OCI-LY1 (cell line): ENCODE results near the gene RELB.

Source experiments
- H2AFZ ChIP-seq: fragments of 200-600 bp; sonication (generic), shearing (Covaris generic); 2 replicates; pipeline ENCODE4 v1.6.0; 2014; ENCODE audit warnings: antibody characterized with exemption, mild to moderate bottlenecking, low read length
- H3F3A ChIP-seq: fragments of 200-600 bp; sonication (generic), shearing (Covaris generic); 2 replicates; pipeline ENCODE4 v1.6.0; 2014; ENCODE audit warnings: mild to moderate bottlenecking, antibody characterized with exemption, low read length, moderate library complexity; ENCODE audit not compliant: insufficient read depth
- H3K27ac ChIP-seq: fragments of 200-600 bp; sonication (generic); 2 replicates; pipeline ENCODE4 v1.5.1; 2014; ENCODE audit warnings: low read length, mixed run types, mild to moderate bottlenecking, low read depth; ENCODE audit not compliant: poor library complexity, severe bottlenecking
- H3K27me3 ChIP-seq: fragments of 200-600 bp; sonication (generic); 2 replicates; pipeline ENCODE4 v1.6.0; 2014; ENCODE audit warnings: antibody characterized with exemption, mild to moderate bottlenecking, low read length, moderate library complexity; ENCODE audit not compliant: insufficient read depth
- H3K36me3 ChIP-seq: fragments of 200-600 bp; sonication (generic); 2 replicates; pipeline ENCODE4 v1.6.1; 2014; ENCODE audit warnings: mild to moderate bottlenecking, antibody characterized with exemption, low read length, moderate library complexity, mixed read lengths; ENCODE audit not compliant: insufficient read depth
- H3K4me1 ChIP-seq: fragments of 200-600 bp; sonication (generic); 2 replicates; pipeline ENCODE4 v1.5.1; 2014; ENCODE audit warnings: mild to moderate bottlenecking, low read length, moderate library complexity; ENCODE audit not compliant: insufficient read depth, severe bottlenecking
- H3K4me2 ChIP-seq: fragments of 200-600 bp; sonication (generic), shearing (Covaris generic); 2 replicates; pipeline ENCODE4 v1.6.1; 2014; ENCODE audit warnings: low read length
- H3K4me3 ChIP-seq: fragments of 200-600 bp; sonication (generic); 2 replicates; pipeline ENCODE4 v1.5.1; 2014; ENCODE audit warnings: low read length, low read depth, mild to moderate bottlenecking, mixed read lengths; ENCODE audit not compliant: poor library complexity, severe bottlenecking
- H3K79me2 ChIP-seq: fragments of 200-600 bp; shearing (Covaris generic); 2 replicates; pipeline ENCODE4 v1.6.1; 2016; ENCODE audit warnings: mixed run types, low read length, mixed read lengths; ENCODE audit not compliant: insufficient read depth
- H3K9ac ChIP-seq: fragments of 200-600 bp; sonication (generic), shearing (Covaris generic); 2 replicates; pipeline ENCODE4 v1.6.1; 2014; ENCODE audit warnings: mild to moderate bottlenecking, low read length, mixed read lengths
- H3K9me2 ChIP-seq: fragments of 200-600 bp; sonication (generic), shearing (Covaris generic); 2 replicates; pipeline ENCODE4 v1.6.1; 2014; ENCODE audit warnings: low read depth, mild to moderate bottlenecking, low read length, mixed read lengths
- H3K9me3 ChIP-seq: fragments of 200-600 bp; shearing (Covaris generic); 2 replicates; pipeline ENCODE4 v1.6.1; 2014; ENCODE audit warnings: low read length, mixed read lengths
- H4K20me1 ChIP-seq: fragments of 200-600 bp; sonication (generic), shearing (Covaris generic); 2 replicates; pipeline ENCODE4 v1.6.0; 2016; ENCODE audit warnings: mild to moderate bottlenecking, low read length; ENCODE audit not compliant: insufficient read depth
- CTCF ChIP-seq: fragments of 200-600 bp; sonication (generic), shearing (Covaris generic); IDR thresholded peaks from 2 replicates; pipeline ENCODE4 v1.5.1; 2017; ENCODE audit warnings: mild to moderate bottlenecking, antibody characterized with exemption, low read length, moderate library complexity, mixed read lengths
- EZH2 ChIP-seq: fragments of 200-600 bp; sonication (generic), shearing (Covaris generic); IDR thresholded peaks from 2 replicates; pipeline ENCODE4 v1.8.0; 2017; ENCODE audit warnings: borderline replicate concordance, mixed run types, mild to moderate bottlenecking, antibody characterized with exemption, low read length, moderate library complexity, mixed read lengths

The RELB gene

GRCh38 chr19:44984005-44984404 is 17.3 kb upstream of the RELB start:
- Histone ChIP-seq H3K9ac (no peak overlapping the region), H3K4me1 (peaks cover 4% of the 10 kb centered on the region), H3F3A (no peaks in the 10 kb centered on the region), H3K4me3 (no peak overlapping the region), H3K79me2 (no peaks in the 10 kb centered on the region), H3K36me3 (peaks cover 65% of the 10 kb centered on the region), H3K9me2 (no peaks in the 10 kb centered on the region), H3K27ac (no peak overlapping the region), H3K9me3 (no peaks in the 10 kb centered on the region), H3K4me2 (no peak overlapping the region), H3K27me3 (no peaks in the 10 kb centered on the region), H2AFZ (no peak overlapping the region), H4K20me1 (no peaks in the 10 kb centered on the region)
- TF ChIP-seq CTCF (no peak), EZH2 (no peak)

- Histone ChIP-seq H3K9me3 (no peaks in the 10 kb centered on the region), H3K4me1 (peaks cover 18% of the 10 kb centered on the region), H3K9me2 (no peaks in the 10 kb centered on the region), H3K4me3 (no peak overlapping the region), H3K27me3 (no peaks in the 10 kb centered on the region), H4K20me1 (no peaks in the 10 kb centered on the region), H2AFZ (no peak overlapping the region), H3K79me2 (no peaks in the 10 kb centered on the region), H3K4me2 (no peak overlapping the region), H3F3A (no peaks in the 10 kb centered on the region), H3K36me3 (peaks cover 58% of the 10 kb centered on the region), H3K27ac (no peak overlapping the region), H3K9ac (no peak overlapping the region)
- no peak for TF ChIP-seq EZH2
- no peak for TF ChIP-seq CTCF
Measured at GRCh38 chr19:44985445-44985844, 15.8 kb upstream of the RELB start.

- Histone ChIP-seq H3K79me2 (no peaks in the 10 kb centered on the region), H3K27ac (no peak overlapping the region), H2AFZ (no peak overlapping the region), H3F3A (no peaks in the 10 kb centered on the region), H4K20me1 (no peaks in the 10 kb centered on the region), H3K36me3 (peaks cover 64% of the 10 kb centered on the region), H3K4me1 (peaks cover 24% of the 10 kb centered on the region), H3K9me3 (no peaks in the 10 kb centered on the region), H3K9me2 (no peaks in the 10 kb centered on the region), H3K27me3 (no peaks in the 10 kb centered on the region), H3K4me2 (no peak overlapping the region), H3K4me3 (no peak overlapping the region), H3K9ac (no peak overlapping the region)
- TF ChIP-seq CTCF, result no peak
Measured at GRCh38 chr19:44986389-44986788, 14.9 kb upstream of the RELB start.
